CD4-positive, CD25-positive, alpha-beta regulatory T cell (primary cell): ENCODE results near the gene SH3BP2. TPM values are rescaled to one million over a fixed set of nuclear protein-coding genes. Genes with fewer than 3 reads are reported as not detected.

ENCODE experiments used
- ATAC-seq, 2 donors: fragments of 150-1000 bp; cut with Tn5 transposase; one replicate each; pipeline ENCODE4 v1.10.0; 2021; ENCODE audit warnings: low read depth in 2 of 2, moderate number of reproducible peaks in 2 of 2, moderate library complexity in 1 of 2
- DNase-seq, 3 donors: peaks; one replicate each; pipeline versions ENCODE4 v3.0.0 to v3.0.0-alpha.2; 2012 to 2022; ENCODE audit warnings: mixed read lengths in 1 of 3
- H3K27ac ChIP-seq: one replicate; pipeline ENCODE4 v1.7.0; 2013; ENCODE audit warnings: mild to moderate bottlenecking, low read length; ENCODE audit not compliant: insufficient read depth, poor library complexity, severe bottlenecking
- H3K27me3 ChIP-seq: one replicate; pipeline ENCODE4 v1.7.0; 2013; ENCODE audit warnings: low read length; ENCODE audit not compliant: control insufficient read depth, insufficient read depth
- H3K36me3 ChIP-seq: one replicate; pipeline ENCODE4 v1.7.0; 2013; ENCODE audit warnings: mild to moderate bottlenecking, low read length, moderate library complexity; ENCODE audit not compliant: control insufficient read depth, insufficient read depth
- H3K4me1 ChIP-seq: 2 replicates; pipeline ENCODE4 v1.7.0; 2013; ENCODE audit warnings: mild to moderate bottlenecking, low read length; ENCODE audit not compliant: insufficient read depth, control insufficient read depth, poor library complexity, severe bottlenecking
- H3K4me3 ChIP-seq: one replicate; pipeline ENCODE4 v1.7.0; 2013; ENCODE audit warnings: low read depth, mild to moderate bottlenecking, low read length, moderate library complexity
- H3K9me3 ChIP-seq, 2 experiments: 1 replicate in 1 of 2; 2 replicates in 1 of 2; pipeline ENCODE4 v1.7.0; 2013; ENCODE audit warnings: low read length in 2 of 2, mild to moderate bottlenecking in 1 of 2, moderate library complexity in 1 of 2; ENCODE audit not compliant: control insufficient read depth in 2 of 2
- H3K27ac Mint-ChIP-seq, 3 donors: one replicate each; pipeline ENCODE4 v1.8.0; 2020 to 2022; ENCODE audit warnings: mild to moderate bottlenecking in 3 of 3, mixed read lengths in 3 of 3, moderate library complexity in 2 of 3
- H3K27me3 Mint-ChIP-seq: one replicate; pipeline ENCODE4 v1.8.0; 2022; ENCODE audit warnings: mild to moderate bottlenecking, mixed read lengths
- H3K36me3 Mint-ChIP-seq: one replicate; pipeline ENCODE4 v1.8.0; 2020; ENCODE audit warnings: mixed read lengths
- H3K4me1 Mint-ChIP-seq, 4 donors: one replicate each; pipeline ENCODE4 v1.8.0; 2020 to 2022; ENCODE audit warnings: mixed read lengths in 4 of 4, mild to moderate bottlenecking in 1 of 4
- H3K4me3 Mint-ChIP-seq, 4 donors: one replicate each; pipeline ENCODE4 v1.8.0; 2020 to 2022; ENCODE audit warnings: mild to moderate bottlenecking in 4 of 4, mixed read lengths in 4 of 4, moderate library complexity in 3 of 4
- H3K9me3 Mint-ChIP-seq, 7 donors: one replicate each; pipeline ENCODE4 v1.8.0; 2020 to 2022; ENCODE audit warnings: mixed read lengths in 7 of 7, mild to moderate bottlenecking in 3 of 7, moderate library complexity in 2 of 7
- polyA plus RNA-seq, 4 donors: library from polyadenylated mRNA; unstranded; fragments of 300-500 nt; fragmentation: Illumina TruSeq; gene quantifications; one replicate each; pipeline ENCODE4 v1.2.3, GENCODE V29; 2021
- total RNA-seq: library from RNA; stranded (reverse); gene quantifications from one replicate; pipeline ENCODE4 v1.2.3, GENCODE V29; 2022

Gene SH3BP2
- total and polyA plus RNA-seq, 5 donors from 2014 or later, result 7.6 to 61.7 (median 8.5) TPM

DNA sequence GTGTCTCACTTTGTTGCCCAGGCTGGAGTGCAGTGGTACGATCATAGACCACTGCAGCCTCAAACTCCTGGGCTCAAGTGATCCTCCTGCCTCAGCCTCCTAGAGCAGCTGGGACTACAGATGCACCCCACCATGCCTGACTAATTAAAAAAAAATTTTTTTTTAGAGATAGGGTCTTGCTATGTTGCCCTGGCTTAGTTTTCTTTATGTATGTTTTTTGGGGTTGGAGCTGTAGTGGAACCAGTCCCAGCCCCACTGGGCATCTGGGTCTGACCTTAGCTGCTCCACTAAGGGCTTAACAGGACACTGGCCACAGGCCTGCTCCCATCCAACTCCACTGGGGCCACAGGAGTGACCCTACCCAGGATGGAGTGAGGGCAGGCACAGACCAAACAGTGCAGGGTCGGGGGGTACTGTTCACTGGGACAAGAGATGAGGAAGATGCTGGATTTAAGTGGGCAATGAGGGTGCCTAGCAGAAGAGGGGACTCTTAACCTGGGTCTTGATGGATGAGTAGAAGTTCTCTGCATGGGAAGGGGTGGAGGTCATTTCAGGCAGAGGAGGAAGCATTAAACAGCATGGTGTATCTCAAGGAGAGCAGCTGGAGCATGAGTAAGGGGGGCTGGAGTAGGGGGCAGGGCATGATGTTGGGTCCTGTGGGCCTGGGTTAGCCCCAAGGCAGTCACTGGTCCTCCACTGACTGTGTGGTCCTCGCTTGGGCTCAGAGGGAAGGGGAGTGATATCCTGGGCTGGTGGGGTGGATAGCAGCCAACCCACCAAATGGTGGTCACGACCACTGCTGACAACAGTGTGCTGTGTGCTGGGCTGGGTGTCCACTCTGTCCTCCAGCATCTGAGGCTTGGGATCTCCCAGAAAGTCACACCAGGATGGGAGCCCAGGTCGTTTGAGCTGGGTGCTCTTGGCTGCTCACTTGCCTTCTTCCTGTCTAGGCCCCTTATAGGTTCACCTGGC is 26.6 kb downstream of the SH3BP2 start:
- H3K4me1 Mint-ChIP-seq, result peaks cover 0 to 52% (median 26%) of the 10 kb centered on the region in 4 donors
- ATAC-seq, result no peak
- Histone ChIP-seq H3K4me3 (no peak overlapping the region), H3K4me1 (peaks cover 41% of the 10 kb centered on the region), H3K36me3 (peaks cover 20% of the 10 kb centered on the region), H3K27me3 (no peaks in the 10 kb centered on the region), H3K27ac (no peak overlapping the region), H3K9me3 (no peaks in the 10 kb centered on the region)
- no peak for DNase-seq
- peak overlapping the region; percentile 78 to 87 (median 81) for H3K4me3 Mint-ChIP-seq
- H3K36me3 Mint-ChIP-seq, result no peaks in the 10 kb centered on the region
- peak overlapping the region; percentile 68 to 94 (median 91) for H3K27ac Mint-ChIP-seq
- no peaks in the 10 kb centered on the region for H3K9me3 Mint-ChIP-seq
- no peaks in the 10 kb centered on the region for H3K27me3 Mint-ChIP-seq

DNA sequence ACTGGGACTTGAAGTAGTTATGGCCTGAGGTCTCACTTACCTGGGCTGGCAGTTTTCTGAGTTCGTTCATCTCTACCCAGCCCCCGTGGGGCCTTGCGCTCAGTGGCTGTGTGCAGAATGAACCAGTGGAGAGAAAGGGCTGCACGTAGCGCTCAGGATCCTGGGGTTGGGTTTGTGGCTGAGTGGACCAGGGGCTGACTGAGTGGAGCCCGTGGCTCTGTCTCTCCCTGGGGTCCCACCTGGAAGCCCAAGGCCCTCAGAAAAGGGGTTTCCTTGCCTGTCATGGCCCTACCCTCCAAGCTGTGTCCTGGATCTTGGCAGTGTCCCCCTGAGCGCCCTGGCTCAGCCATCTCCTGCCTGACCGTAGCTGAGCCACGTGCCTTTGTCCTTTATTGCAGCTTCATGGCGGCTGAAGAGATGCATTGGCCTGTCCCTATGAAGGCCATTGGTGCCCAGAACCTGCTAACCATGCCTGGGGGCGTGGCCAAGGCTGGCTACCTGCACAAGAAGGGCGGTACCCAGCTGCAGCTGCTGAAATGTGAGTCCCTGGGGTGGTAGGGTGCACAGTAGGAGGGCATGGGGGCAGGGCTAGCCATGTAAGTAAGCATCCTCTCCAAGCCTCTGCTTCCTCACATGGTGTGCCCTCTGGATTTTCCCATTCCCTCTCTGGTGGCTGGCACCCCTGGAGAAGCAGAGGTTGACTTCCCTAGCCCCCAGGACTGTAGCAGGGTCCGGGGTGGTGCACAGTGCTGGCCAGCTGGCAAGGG is 27.5 kb downstream of the SH3BP2 start:
- no peaks in the 10 kb centered on the region for H3K9me3 Mint-ChIP-seq
- H3K27me3 ChIP-seq, result no peaks in the 10 kb centered on the region
- no peaks in the 10 kb centered on the region for H3K27me3 Mint-ChIP-seq
- H3K36me3 Mint-ChIP-seq, result peaks cover 3% of the 10 kb centered on the region
- H3K27ac Mint-ChIP-seq, result peak overlapping the region; percentile 68 to 94 (median 91)
- DNase-seq, result no peak
- H3K4me1 ChIP-seq, result peaks cover 32% of the 10 kb centered on the region
- ATAC-seq, result no peak
- no peaks in the 10 kb centered on the region for H3K9me3 ChIP-seq
- H3K27ac ChIP-seq, result no peak overlapping the region
- H3K4me1 Mint-ChIP-seq, result peaks cover 0 to 44% (median 24%) of the 10 kb centered on the region in 4 donors
- H3K36me3 ChIP-seq, result peaks cover 29% of the 10 kb centered on the region
- no peak overlapping the region for H3K4me3 ChIP-seq
- peak overlapping the region in 2 of 4 donors; percentile 68 to 87 for H3K4me3 Mint-ChIP-seq

DNA sequence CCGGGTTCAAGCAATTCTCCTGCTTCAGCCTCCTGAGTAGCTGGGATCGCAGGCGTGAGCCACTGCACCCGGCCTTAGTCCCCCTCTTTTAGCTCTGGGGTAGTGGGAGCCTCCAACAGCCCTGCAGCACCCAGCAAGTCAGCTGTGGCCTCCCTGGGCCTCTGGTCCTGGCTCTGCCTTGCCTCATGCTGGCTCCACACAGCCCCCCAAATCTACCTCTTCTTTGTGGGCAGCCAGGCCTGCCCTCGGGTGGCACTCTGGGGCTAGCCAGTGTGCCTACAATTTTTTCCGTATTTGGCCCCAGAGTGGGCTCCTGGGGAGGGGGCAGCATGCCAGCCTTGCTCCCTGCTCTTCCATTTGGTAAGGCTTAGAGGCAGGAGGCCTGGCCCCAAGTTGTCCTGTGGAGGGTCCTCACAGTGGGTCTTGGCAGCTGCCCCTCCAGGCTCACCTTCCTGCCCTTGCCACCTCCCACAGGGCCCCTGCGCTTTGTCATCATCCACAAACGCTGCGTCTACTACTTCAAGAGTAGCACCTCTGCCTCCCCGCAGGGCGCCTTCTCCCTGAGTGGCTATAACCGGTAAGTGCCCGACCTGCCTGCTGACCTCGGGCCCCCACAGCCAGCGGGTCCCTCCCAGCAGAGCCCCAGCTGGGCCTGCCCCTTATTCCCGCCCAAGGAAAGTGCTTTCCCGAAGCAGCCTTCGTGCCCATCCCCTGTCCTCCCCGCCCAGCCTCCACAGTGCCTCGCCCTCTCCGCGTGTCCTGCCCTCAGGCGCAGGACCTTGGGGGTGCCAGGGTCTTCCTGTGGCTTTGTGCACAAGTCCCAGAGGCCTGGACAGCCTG is 29.8 kb downstream of the SH3BP2 start:
- Mint-ChIP-seq H3K4me3 (peak overlapping the region in 1 of 4 donors; percentile 63), H3K27ac (peak overlapping the region in 2 of 3 donors; percentile 72 to 83), H3K4me1 (peaks cover 0 to 27% (median 6%) of the 10 kb centered on the region in 4 donors), H3K36me3 (peaks cover 13% of the 10 kb centered on the region), H3K27me3 (no peaks in the 10 kb centered on the region), H3K9me3 (peaks cover 0 to 1% (median 0%) of the 10 kb centered on the region in 7 donors)
- Histone ChIP-seq H3K27ac (no peak overlapping the region), H3K4me1 (peaks cover 13% of the 10 kb centered on the region), H3K27me3 (no peaks in the 10 kb centered on the region), H3K36me3 (peaks cover 46% of the 10 kb centered on the region), H3K4me3 (no peak overlapping the region), H3K9me3 (no peaks in the 10 kb centered on the region)
- ATAC-seq (no peak), DNase-seq (no peak)

DNA sequence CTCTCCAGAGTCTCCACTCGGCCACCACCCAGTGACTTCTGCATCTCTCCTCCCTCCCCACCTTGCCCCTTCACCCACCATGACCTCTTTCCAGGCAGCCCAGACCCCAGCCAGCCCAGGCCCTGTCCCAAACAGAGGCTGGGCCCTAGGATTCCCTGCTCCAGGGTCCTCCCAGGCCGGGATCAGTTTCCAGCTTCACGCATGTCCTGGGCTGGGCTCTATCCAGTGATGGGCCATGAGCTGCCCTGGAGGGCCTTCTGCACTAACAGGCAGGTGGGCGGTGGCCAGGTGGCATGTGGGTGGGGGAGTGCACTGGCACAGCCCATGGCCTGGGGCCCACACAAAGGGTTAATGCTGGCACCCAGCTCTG is 30.4 kb downstream of the SH3BP2 start:
- Mint-ChIP-seq H3K27me3 (no peaks in the 10 kb centered on the region), H3K9me3 (peaks cover 0 to 1% (median 0%) of the 10 kb centered on the region in 7 donors), H3K4me1 (peaks cover 0 to 26% (median 6%) of the 10 kb centered on the region in 4 donors), H3K4me3 (no peak overlapping the region), H3K27ac (no peak overlapping the region), H3K36me3 (peaks cover 13% of the 10 kb centered on the region)
- Histone ChIP-seq H3K27ac (no peak overlapping the region), H3K9me3 (no peaks in the 10 kb centered on the region), H3K4me3 (no peak overlapping the region), H3K4me1 (peaks cover 11% of the 10 kb centered on the region), H3K36me3 (peaks cover 47% of the 10 kb centered on the region), H3K27me3 (no peaks in the 10 kb centered on the region)
- no peak for DNase-seq
- ATAC-seq, result no peak

DNA sequence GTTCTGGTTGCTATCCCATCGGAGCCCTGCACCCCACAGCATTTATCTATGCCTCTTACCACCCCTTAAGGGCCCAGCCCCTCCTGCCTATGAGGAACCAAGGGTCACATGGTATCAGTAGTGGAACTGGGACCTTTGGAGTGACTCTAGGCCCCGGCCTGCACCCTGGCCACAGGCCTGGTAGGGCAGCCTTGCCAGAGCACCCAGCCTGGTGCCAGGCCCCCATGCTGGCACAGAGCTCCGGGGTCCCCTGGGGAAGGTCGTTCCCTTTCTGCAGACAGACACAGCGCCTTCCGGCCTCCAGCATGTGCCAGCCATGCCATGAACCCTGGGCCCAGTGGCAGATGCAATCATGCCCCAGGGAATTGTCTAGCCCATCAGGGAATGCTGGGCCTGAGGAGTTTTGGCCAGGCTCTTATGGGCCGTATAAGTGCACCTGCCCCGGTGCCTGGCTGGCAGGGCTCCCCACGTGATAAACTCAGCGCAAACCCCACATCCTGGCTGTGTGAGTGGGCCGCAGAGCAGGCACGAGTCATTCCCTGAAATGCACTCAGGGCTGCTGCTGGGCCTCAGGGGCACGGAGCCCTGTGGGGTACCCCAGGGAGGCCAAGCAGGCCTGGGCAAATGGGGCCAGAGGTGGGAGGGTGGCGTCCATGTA is 30.9 kb downstream of the SH3BP2 start:
- H3K9me3 ChIP-seq, result no peaks in the 10 kb centered on the region
- peaks cover 51% of the 10 kb centered on the region for H3K36me3 ChIP-seq
- peaks cover 0 to 31% (median 6%) of the 10 kb centered on the region in 4 donors for H3K4me1 Mint-ChIP-seq
- no peaks in the 10 kb centered on the region for H3K27me3 Mint-ChIP-seq
- H3K36me3 Mint-ChIP-seq, result peaks cover 13% of the 10 kb centered on the region
- no peaks in the 10 kb centered on the region for H3K27me3 ChIP-seq
- no peak for DNase-seq
- no peak for ATAC-seq
- no peak overlapping the region for H3K4me3 ChIP-seq
- H3K27ac Mint-ChIP-seq, result no peak overlapping the region
- no peak overlapping the region for H3K4me3 Mint-ChIP-seq
- H3K4me1 ChIP-seq, result peaks cover 7% of the 10 kb centered on the region
- peaks cover 0 to 1% (median 0%) of the 10 kb centered on the region in 7 donors for H3K9me3 Mint-ChIP-seq
- no peak overlapping the region for H3K27ac ChIP-seq

DNA sequence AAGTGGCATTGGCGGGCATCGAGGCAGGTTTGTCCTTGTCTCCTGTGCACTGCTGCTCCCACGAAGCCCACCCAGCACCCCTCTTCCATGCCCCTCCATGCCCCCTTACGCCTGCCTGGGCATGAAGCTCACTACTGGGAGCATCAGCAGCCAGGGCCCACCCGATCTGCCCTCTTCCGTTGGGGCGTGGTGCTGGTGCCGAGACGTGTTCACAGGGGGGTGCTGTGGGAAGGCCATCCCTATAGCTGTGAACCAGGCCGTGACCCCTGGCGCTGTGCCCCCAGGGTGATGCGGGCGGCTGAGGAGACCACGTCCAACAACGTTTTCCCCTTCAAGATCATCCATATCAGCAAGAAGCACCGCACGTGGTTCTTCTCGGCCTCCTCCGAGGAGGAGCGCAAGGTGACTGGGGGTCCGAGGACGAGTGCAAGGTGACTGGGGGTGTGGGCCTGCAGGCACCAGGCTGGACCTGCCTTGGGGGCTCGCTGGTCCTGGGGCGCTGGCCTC is 31.5 kb downstream of the SH3BP2 start:
- Mint-ChIP-seq H3K4me3 (no peak overlapping the region), H3K9me3 (peaks cover 0 to 1% (median 0%) of the 10 kb centered on the region in 7 donors), H3K4me1 (peaks cover 0 to 28% (median 3%) of the 10 kb centered on the region in 4 donors), H3K27ac (no peak overlapping the region), H3K36me3 (peaks cover 17% of the 10 kb centered on the region), H3K27me3 (no peaks in the 10 kb centered on the region)
- H3K36me3 ChIP-seq, result peaks cover 53% of the 10 kb centered on the region
- H3K4me3 ChIP-seq, result no peak overlapping the region
- ATAC-seq (no peak), DNase-seq (no peak)
- H3K9me3 ChIP-seq, result no peaks in the 10 kb centered on the region
- H3K27ac ChIP-seq, result no peak overlapping the region
- peaks cover 1% of the 10 kb centered on the region for H3K4me1 ChIP-seq
- H3K27me3 ChIP-seq, result no peaks in the 10 kb centered on the region
